MV-4-11 (cell line): ENCODE results near the gene CHST7.

Source experiments
- DNase-seq: peaks from one replicate; lab custom pipeline; 2025; lab: John Stamatoyannopoulos, UW

Gene CHST7

GRCh38 chrX:46610070-46610658 lies 36.6 kb downstream of the CHST7 start:
- no peak for DNase-seq

- DNase-seq = no peak
These were observed 38.2 kb downstream of the CHST7 start for GRCh38 chrX:46611658-46612362.

GRCh38 chrX:46617906-46618305 lies 44.3 kb downstream of the CHST7 start:
- no peak for DNase-seq

- no peak for DNase-seq
These were observed 45.4 kb downstream of the CHST7 start for GRCh38 chrX:46618947-46619346.

- DNase-seq = peak; percentile 73
These were observed 46.9 kb downstream of the CHST7 start for GRCh38 chrX:46620505-46620904.

GRCh38 chrX:46621572-46621971 lies 48.0 kb downstream of the CHST7 start:
- DNase-seq = no peak

GRCh38 chrX:46624090-46624786 lies 50.7 kb downstream of the CHST7 start:
- DNase-seq = no peak

- peak; percentile 92 for DNase-seq
These were observed 53.0 kb downstream of the CHST7 start for GRCh38 chrX:46626566-46626965.

GRCh38 chrX:46627062-46627461 lies 53.5 kb downstream of the CHST7 start:
- DNase-seq = no peak

GRCh38 chrX:46627711-46628419 lies 54.3 kb downstream of the CHST7 start:
- DNase-seq = no peak

GRCh38 chrX:46628460-46629371 lies 55.2 kb downstream of the CHST7 start:
- DNase-seq = peak; percentile 93

GRCh38 chrX:46630141-46630540 lies 56.6 kb downstream of the CHST7 start:
- no peak for DNase-seq

- DNase-seq = no peak
These were observed 61.0 kb downstream of the CHST7 start for GRCh38 chrX:46634577-46634976.

- DNase-seq = no peak
These were observed 61.6 kb downstream of the CHST7 start for GRCh38 chrX:46635186-46635585.

GRCh38 chrX:46636223-46636622 lies 62.7 kb downstream of the CHST7 start:
- DNase-seq = no peak

- DNase-seq = peak; percentile 10
These were observed 64.4 kb downstream of the CHST7 start for GRCh38 chrX:46637938-46638337.

GRCh38 chrX:46642145-46642544 lies 68.6 kb downstream of the CHST7 start:
- DNase-seq = no peak

GRCh38 chrX:46643636-46644035 lies 70.1 kb downstream of the CHST7 start:
- DNase-seq = peak; percentile 47

- no peak for DNase-seq
These were observed 72.0 kb downstream of the CHST7 start for GRCh38 chrX:46645614-46646013.

GRCh38 chrX:46647251-46647650 lies 73.7 kb downstream of the CHST7 start:
- DNase-seq = no peak
